Neutrophil (primary cell): ENCODE data around the gene ABCA7.
A peak's percentile ranks its signal among the peaks of the same experiment; 100 is the strongest.

Experiments used
- H3K27ac ChIP-seq: fragments of 200-600 bp; sonication (generic); 2 replicates; pipeline ENCODE4 v1.5.1; 2016; ENCODE audit warnings: mild to moderate bottlenecking, moderate library complexity
- H3K27me3 ChIP-seq: fragments of 200-600 bp; sonication (generic); 2 replicates; pipeline ENCODE4 v1.6.0; 2016; ENCODE audit warnings: mild to moderate bottlenecking
- H3K36me3 ChIP-seq: fragments of 200-600 bp; sonication (generic); 2 replicates; pipeline ENCODE4 v1.5.1; 2017
- H3K4me1 ChIP-seq, 2 experiments: fragments of 200-600 bp in 1 of 2; sonication (generic) in 1 of 2; 1 replicate in 1 of 2; 2 replicates in 1 of 2; pipeline versions ENCODE4 v1.5.1 to v1.6.1; 2013 to 2016; ENCODE audit warnings: low read depth in 1 of 2, low read length in 1 of 2, mild to moderate bottlenecking in 1 of 2, moderate library complexity in 1 of 2; ENCODE audit not compliant: control insufficient read depth in 1 of 2, insufficient read depth in 1 of 2
- H3K4me3 ChIP-seq, 2 experiments: fragments of 200-600 bp in 1 of 2; sonication (generic) in 1 of 2; 1 replicate in 1 of 2; 2 replicates in 1 of 2; pipeline ENCODE4 v1.5.1; 2013 to 2016; ENCODE audit warnings: low read depth in 1 of 2, low read length in 1 of 2, mild to moderate bottlenecking in 1 of 2, moderate library complexity in 1 of 2
- H3K9me3 ChIP-seq: fragments of 200-600 bp; sonication (generic); 2 replicates; pipeline ENCODE4 v1.5.1; 2016
- CTCF ChIP-seq: fragments of 200-600 bp; sonication (generic); IDR thresholded peaks from 2 replicates; pipeline ENCODE4 v1.5.1; 2016; ENCODE audit warnings: antibody characterized with exemption

Gene ABCA7

DNA sequence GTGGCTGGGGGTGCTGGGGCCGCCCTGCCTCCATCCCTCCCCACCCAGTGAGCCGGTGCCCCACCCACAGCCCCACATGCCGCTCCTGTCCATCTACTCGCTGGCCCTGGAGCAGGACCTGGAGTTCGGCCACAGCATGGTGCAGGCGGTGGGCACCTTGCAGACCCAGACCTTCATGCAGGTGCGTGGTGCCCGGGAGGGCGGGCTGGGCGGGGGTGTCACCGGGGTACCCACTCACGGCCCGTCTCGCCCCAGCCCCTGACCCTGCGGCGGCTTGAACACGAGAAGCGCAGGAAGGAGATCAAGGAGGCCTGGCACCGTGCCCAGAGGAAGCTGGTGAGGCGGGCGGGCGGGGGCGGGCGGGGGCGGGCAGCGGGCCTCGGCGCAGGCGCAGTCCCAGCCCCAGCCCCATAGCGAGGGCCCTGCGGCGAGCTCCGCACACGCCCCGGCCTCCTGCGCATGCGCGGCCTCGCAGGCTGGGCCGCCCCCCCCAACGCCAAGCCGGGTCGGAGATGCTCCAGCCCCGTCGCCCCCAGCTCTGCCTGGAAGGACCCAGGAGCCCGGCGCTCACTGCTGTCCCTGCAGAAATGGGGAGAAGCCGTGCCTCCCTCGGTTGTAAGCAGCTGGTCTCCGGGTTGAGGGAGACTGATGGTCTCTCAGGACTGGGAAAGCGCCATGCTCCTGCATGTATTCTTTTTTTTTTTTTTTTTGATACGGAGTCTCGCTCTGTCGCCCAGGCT is 34.8 kb downstream of the ABCA7 start:
- H3K9me3 ChIP-seq = no peaks in the 10 kb centered on the region
- peak overlapping the region; percentile 89 for H3K27ac ChIP-seq
- H3K4me1 ChIP-seq = peaks cover 75% of the 10 kb centered on the region in 2 experiments
- peaks cover 91% of the 10 kb centered on the region for H3K36me3 ChIP-seq
- peak overlapping the region; percentile 43 to 73 for H3K4me3 ChIP-seq
- TF ChIP-seq CTCF = no peak
- no peaks in the 10 kb centered on the region for H3K27me3 ChIP-seq

GRCh38 chr19:1076046-1076386 is 36.1 kb downstream of the ABCA7 start:
- peaks cover 94% of the 10 kb centered on the region for H3K36me3 ChIP-seq
- no peaks in the 10 kb centered on the region for H3K27me3 ChIP-seq
- no peaks in the 10 kb centered on the region for H3K9me3 ChIP-seq
- H3K4me3 ChIP-seq = peak overlapping the region in 1 of 2 experiments; percentile 73
- H3K27ac ChIP-seq = peak overlapping the region; percentile 89
- H3K4me1 ChIP-seq = peaks cover 62% of the 10 kb centered on the region in 2 experiments
- TF ChIP-seq CTCF = no peak

DNA sequence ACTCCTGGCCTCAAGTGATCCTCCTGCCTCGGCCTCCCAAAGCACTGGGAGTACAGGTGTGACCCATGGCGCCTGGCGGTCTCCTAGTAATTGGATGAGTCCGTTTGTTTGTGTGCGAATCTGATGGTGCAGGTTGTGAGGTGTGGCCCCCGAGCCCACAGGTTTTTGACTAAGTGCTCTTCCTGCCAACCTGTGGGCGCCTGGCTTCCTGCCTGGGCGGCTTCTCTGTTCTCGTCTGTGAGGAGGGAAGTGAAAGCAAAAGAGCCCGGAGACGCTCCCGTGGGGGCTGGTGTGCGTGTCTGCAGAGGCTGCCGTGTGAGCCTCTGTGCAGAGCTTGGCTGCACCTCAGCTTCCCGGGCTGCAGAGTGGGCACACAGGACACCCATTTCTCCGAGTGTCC is 37.0 kb downstream of the ABCA7 start:
- peaks cover 59 to 68% of the 10 kb centered on the region in 2 experiments for H3K4me1 ChIP-seq
- peaks cover 95% of the 10 kb centered on the region for H3K36me3 ChIP-seq
- no peaks in the 10 kb centered on the region for H3K27me3 ChIP-seq
- H3K27ac ChIP-seq = peak overlapping the region; percentile 89
- peak overlapping the region; percentile 45 for H3K4me3 ChIP-seq
- H3K9me3 ChIP-seq = no peaks in the 10 kb centered on the region
- TF ChIP-seq CTCF = no peak

DNA sequence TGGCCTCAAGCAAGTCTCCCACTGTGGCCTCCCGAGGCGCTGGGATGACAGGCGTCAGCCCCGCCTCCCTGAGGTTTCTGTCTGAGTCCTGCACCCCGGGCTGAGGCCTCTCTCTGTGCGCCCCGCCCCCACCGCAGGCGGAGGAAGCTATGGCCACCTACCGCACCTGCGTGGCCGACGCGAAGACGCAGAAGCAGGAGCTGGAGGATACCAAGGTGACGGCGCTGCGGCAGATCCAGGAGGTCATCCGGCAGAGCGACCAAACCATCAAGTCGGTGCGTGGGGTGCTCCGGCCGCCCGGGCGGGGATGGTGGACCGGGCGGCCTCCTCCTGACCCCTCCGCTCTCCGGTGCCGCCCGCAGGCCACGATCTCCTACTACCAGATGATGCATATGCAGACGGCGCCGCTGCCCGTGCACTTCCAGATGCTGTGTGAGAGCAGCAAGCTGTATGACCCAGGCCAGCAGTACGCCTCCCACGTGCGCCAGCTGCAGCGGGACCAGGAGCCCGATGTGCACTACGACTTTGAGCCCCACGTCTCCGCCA is 39.7 kb downstream of the ABCA7 start:
- Histone ChIP-seq H3K27me3 (no peaks in the 10 kb centered on the region), H3K9me3 (no peaks in the 10 kb centered on the region), H3K4me3 (no peak overlapping the region), H3K36me3 (peaks cover 95% of the 10 kb centered on the region), H3K4me1 (peaks cover 33 to 43% of the 10 kb centered on the region in 2 experiments), H3K27ac (no peak overlapping the region)
- no peak for TF ChIP-seq CTCF

DNA sequence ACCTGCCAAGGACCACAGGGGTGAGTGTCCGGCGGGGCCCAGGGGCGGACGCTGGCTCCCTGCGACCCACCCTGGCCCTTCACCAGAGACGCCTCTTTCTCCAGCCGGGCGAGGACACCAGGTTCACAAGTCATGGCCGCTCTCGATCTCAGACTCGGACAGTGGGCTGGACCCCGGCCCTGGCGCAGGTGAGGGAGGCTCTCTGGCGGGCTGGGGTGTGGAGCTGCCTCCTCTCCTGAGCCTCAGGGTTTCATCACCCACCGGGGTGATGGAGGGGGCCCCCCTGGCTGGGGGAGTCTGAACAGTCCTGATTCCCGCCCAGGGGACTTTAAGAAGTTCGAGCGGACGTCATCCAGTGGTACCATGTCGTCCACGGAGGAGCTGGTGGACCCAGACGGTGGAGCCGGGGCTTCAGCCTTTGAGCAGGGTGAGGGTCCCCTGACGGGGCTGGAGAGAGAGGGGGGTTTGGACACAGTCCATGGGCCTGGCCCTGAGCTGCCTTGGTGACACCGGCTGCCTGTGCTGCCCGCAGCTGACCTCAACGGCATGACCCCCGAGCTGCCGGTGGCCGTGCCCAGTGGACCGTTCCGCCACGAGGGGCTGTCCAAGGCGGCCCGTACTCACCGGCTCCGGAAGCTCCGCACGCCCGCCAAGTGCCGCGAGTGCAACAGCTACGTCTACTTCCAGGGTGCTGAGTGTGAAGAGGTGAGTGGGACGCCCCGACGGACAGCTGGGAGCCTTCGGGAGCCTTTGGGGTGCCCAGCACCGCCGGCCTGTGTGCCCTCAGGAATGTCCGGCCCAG is 40.7 kb downstream of the ABCA7 start:
- Histone ChIP-seq H3K27me3 (no peaks in the 10 kb centered on the region), H3K27ac (peak overlapping the region; percentile 93), H3K4me1 (peaks cover 25 to 34% of the 10 kb centered on the region in 2 experiments), H3K9me3 (no peaks in the 10 kb centered on the region), H3K4me3 (no peak overlapping the region), H3K36me3 (peaks cover 95% of the 10 kb centered on the region)
- TF ChIP-seq CTCF = no peak
